Measurements from ENCODE around the gene VSTM1. TPM values are rescaled to one million over a fixed set of nuclear protein-coding genes. Genes with fewer than 3 reads are reported as not detected.

The VSTM1 gene
- total and polyA plus RNA-seq, 2 of the 4 experiments (the other 2 are of a cell fraction): not detected

DNA sequence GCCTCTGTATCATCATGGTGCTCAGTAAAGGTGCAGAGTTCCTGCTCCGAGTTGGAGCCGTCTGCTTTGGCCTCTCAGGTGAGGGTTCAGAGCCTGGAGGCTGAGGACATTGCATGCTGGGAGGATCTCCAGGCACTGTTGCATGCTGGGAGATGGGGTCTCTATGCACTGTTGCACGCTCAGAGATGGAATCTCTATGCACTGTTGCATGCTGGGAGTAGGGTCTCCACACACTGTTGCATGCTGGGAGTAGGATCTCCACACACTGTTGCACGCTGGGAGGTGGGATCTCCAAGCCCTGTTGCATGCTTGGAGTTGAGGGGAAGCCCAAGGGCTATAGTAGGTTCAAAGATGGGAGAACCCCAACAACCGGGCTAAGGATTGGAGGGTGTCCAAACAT is 64.0 kb downstream of the VSTM1 start:
- Histone ChIP-seq H4K5ac (ENCODE audit: low read depth, low read length) (no peak overlapping the region), H3K4me3 (ENCODE audit: insufficient read depth, low read depth, low read length) (no peak overlapping the region), H3K27ac (ENCODE audit: insufficient read depth, low read length) (no peak overlapping the region), H3K14ac (replicated peaks; ENCODE audit: low read depth, low read length) (no peak overlapping the region), H3K27me3 (ENCODE audit: control insufficient read depth, insufficient read depth, low read length) (peaks cover 11% of the 10 kb centered on the region), H4K8ac (ENCODE audit: low read depth in 2 of 2, low read length in 2 of 2) (no peak overlapping the region), H2BK20ac (ENCODE audit: low read depth, low read length) (no peak overlapping the region), H3K9me3 (ENCODE audit: control insufficient read depth, insufficient read depth, low read length) (no peaks in the 10 kb centered on the region; the same call in 1 of the 2 replicates), H2AFZ (replicated peaks; ENCODE audit: low read length, poor library complexity) (no peak overlapping the region), H4K20me1 (ENCODE audit: insufficient read depth, low read length) (no peaks in the 10 kb centered on the region), H3K4me2 (ENCODE audit: low read depth, low read length) (no peak overlapping the region), H4K91ac (ENCODE audit: insufficient read depth, low read depth, low read length) (no peak overlapping the region), H3K23ac (ENCODE audit: low read depth, low read length) (no peak overlapping the region), H3K18ac (ENCODE audit: low read depth, low read length) (no peak overlapping the region), H3K9me1 (ENCODE audit: insufficient read depth, low read length) (no peaks in the 10 kb centered on the region), H2AK9ac (replicated peaks; ENCODE audit: low read depth, low read length, poor library complexity) (no peak overlapping the region), H3K56ac (ENCODE audit: extremely low read depth, insufficient read depth, low read length) (no peak overlapping the region), H3K79me1 (ENCODE audit: low read depth in 1 of 2, low read length in 2 of 2) (no peaks in the 10 kb centered on the region), H3K4me1 (ENCODE audit: control insufficient read depth, insufficient read depth, low read length) (no peaks in the 10 kb centered on the region), H3K4ac (ENCODE audit: low read depth, low read length) (no peak overlapping the region), H2BK5ac (ENCODE audit: low read depth, low read length, poor library complexity, severe bottlenecking) (no peak overlapping the region), H2AK5ac (ENCODE audit: low read depth, low read length) (no peak overlapping the region), H2BK120ac (ENCODE audit: low read depth, low read length) (no peak overlapping the region), H3K36me3 (ENCODE audit: control insufficient read depth, insufficient read depth, low read length) (no peaks in the 10 kb centered on the region), H3K9ac (ENCODE audit: low read depth, low read length) (no peak overlapping the region), H2BK15ac (ENCODE audit: low read depth, low read length) (no peak overlapping the region)
- intact Hi-C loops (cut with micrococcal nuclease) (no loop called here), in situ Hi-C loops (cut with MboI; ENCODE audit: low sequenced_read_pairs) (no loop called here), dilution Hi-C loops (cut with HindIII; ENCODE audit: low sequenced_read_pairs, unreplicated experiment) (no loop called here)
- no peak for DNase-seq
- WGBS, 2 experiments (ENCODE audit: extremely low coverage in 2 of 2, insufficient read length in 1 of 2): 56% methylated on average over 3 of the region's 5 CpGs; no CpG with 5 or more reads in 1 of the 2 experiments
- POLR2A ChIA-PET (ENCODE audit: unreplicated experiment): no interaction called here
- CTCF ChIA-PET: no interaction called here
- no TSS peak for BruUV-seq (replicated peaks)
- TF ChIP-seq MAZ (IDR thresholded peaks at IDR 0.05; ENCODE audit: borderline replicate concordance, low read depth, low read length) (no peak), FOS (IDR thresholded peaks at IDR 0.05; ENCODE audit: low read depth, low read length) (no peak), RFX5 (IDR thresholded peaks at IDR 0.05; ENCODE audit: low read depth, low read length) (no peak), NFE2L2 (IDR thresholded peaks at IDR 0.05; ENCODE audit: low read depth, low read length) (no peak), BHLHE40 (IDR thresholded peaks at IDR 0.05; ENCODE audit: low read depth, low read length) (no peak), CEBPB (IDR thresholded peaks at IDR 0.05; ENCODE audit: low read depth, low read length) (no peak), SMC3 (IDR thresholded peaks at IDR 0.05; ENCODE audit: low read depth, low read length) (no peak), CHD1 (IDR thresholded peaks at IDR 0.05; ENCODE audit: low read depth, low read length) (no peak), RCOR1 (IDR thresholded peaks at IDR 0.05; ENCODE audit: insufficient replicate concordance, low read length) (no peak), MXI1 (IDR thresholded peaks at IDR 0.05; ENCODE audit: borderline replicate concordance, low read depth, low read length) (no peak), MAFK (IDR thresholded peaks at IDR 0.05; ENCODE audit: low read depth, low read length) (no peak)
- TF ChIP-seq, protein P1, sequence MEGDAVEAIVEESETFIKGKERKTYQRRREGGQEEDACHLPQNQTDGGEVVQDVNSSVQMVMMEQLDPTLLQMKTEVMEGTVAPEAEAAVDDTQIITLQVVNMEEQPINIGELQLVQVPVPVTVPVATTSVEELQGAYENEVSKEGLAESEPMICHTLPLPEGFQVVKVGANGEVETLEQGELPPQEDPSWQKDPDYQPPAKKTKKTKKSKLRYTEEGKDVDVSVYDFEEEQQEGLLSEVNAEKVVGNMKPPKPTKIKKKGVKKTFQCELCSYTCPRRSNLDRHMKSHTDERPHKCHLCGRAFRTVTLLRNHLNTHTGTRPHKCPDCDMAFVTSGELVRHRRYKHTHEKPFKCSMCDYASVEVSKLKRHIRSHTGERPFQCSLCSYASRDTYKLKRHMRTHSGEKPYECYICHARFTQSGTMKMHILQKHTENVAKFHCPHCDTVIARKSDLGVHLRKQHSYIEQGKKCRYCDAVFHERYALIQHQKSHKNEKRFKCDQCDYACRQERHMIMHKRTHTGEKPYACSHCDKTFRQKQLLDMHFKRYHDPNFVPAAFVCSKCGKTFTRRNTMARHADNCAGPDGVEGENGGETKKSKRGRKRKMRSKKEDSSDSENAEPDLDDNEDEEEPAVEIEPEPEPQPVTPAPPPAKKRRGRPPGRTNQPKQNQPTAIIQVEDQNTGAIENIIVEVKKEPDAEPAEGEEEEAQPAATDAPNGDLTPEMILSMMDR (conservative IDR thresholded peaks at IDR 0.05; ENCODE audit: low read depth, low read length): no peak
- ATAC-seq (ENCODE audit: low read depth): no peak
